Umbilical cord (tissue), 2 donors: ENCODE data around the gene WBP2. TPM values are rescaled to one million over a fixed set of nuclear protein-coding genes. Genes with fewer than 3 reads are reported as not detected.
"Not testable (repeated sequence)": the region's sequence is repeated elsewhere in the genome, so short reads cannot be mapped to it uniquely, and the experiment has no call there.

Experiments
- DNase-seq: peaks from one replicate; pipeline ENCODE4 v3.0.0-alpha.2; 2015; ENCODE audit warnings: low spot score
- total RNA-seq: library from RNA; depleted of rRNA; stranded (reverse); fragments of >200 nt; gene quantifications from one replicate; pipeline ENCODE4 v1.2.3, GENCODE V29; 2014; ENCODE audit warnings: low replicate concordance; ENCODE audit not compliant: insufficient read depth

Gene WBP2
- total RNA-seq, 1 donor from 2014 or later, result 13.7 TPM

DNA sequence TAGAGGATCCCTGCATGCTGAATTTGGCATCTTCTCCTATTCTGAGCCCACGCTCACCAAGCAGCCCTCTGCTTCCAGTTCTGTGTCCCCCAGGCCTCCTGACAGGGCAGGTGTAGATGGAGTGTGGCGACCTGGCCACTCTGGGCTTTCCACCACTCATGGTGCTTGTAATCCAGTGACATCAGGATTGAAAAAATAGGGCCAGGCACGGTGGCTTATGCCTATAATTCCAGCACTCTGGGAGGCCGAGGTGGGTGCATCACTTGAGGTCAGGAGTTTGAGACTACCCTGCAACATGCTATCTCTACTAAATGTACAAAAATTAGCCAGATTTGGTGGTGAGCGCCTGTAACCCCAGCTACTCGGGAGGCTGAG lies 41.1 kb downstream of the WBP2 start:
- DNase-seq, result no peak

- no peak for DNase-seq
Measured at GRCh38 chr17:75813081-75814020, 41.8 kb downstream of the WBP2 start.

GRCh38 chr17:75812096-75813013 lies 42.8 kb downstream of the WBP2 start:
- DNase-seq, result no peak

- no peak for DNase-seq
Measured at GRCh38 chr17:75811174-75811573, 44.0 kb downstream of the WBP2 start.

DNA sequence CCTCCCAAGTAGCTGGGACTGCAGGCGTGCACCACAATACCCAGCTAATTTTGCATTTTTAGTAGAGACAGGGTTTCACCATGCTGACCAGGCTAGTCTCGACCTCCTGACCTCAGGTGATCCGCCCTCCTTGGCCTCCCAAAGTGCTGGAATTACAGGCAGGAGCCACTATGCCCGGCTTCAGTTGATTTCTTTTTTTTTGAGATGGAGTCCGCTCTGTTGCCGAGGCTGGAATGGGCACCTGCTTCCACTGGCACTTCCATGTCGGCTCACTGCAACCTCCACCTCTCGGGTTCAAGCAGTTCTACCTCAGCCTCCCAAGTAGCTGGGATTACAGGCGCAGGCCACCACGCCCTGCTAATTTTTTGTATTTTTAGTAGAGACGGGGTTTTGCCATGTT lies 44.4 kb downstream of the WBP2 start:
- DNase-seq, result not testable (repeated sequence)

DNA sequence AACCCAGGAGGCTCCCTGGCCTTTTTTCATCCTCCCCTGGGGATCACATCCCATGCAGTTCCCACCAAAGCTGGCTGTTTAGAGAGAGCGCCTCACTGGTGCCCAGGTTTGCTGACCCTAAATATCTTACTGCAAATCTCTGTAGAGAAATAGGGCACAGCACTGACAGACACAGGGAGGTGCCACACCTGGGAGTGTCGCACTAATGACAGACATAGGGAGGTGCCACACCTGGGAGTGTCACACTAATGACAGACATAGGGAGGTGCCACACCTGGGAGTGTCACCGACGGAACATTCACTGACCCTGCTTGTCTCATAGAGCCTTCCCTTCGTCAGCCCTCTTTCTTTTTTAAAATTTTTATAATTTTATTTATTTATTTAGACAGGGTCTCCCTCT lies 44.9 kb downstream of the WBP2 start:
- DNase-seq, result no peak

GRCh38 chr17:75809631-75810111 lies 45.5 kb downstream of the WBP2 start:
- no peak for DNase-seq

- no peak for DNase-seq
Measured at GRCh38 chr17:75808905-75809621, 46.1 kb downstream of the WBP2 start.

DNA sequence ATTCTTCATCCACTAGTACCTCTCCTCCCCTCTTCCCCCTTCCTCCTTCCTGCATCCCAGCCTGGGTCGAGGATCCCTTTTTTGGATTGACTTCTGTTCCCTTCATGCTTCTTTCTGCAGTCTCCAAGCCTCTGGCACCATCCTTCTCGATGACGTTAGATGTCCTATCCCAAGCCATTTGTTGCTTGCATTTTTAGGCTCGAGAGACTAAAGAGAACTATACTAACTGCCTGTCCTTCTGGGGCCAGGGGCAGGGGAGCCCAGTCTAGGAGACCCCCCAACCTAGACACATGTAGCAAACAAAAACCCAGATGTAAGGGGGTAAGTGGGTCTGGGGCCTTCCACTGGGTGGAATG lies 46.6 kb downstream of the WBP2 start:
- DNase-seq, result no peak

DNA sequence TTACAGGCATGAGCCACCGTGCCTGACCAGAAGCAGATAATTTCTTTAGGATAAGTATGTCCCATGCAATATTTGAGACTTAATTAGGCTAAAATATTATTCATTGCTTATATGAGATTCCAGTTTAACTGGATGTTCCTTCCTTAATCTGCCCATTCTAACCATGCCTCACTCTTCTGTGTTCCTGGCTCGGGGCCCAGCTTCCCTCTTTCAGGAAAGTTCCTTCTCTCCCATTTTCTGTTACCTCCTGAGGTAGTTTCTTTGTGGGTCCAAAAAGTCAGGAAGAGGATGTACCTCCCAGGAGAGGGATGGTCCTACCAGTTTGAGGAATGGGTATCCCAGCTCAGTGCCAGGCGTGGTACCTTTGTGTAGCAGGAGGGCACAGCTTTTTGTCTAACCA lies 47.3 kb downstream of the WBP2 start:
- DNase-seq, result no peak

DNA sequence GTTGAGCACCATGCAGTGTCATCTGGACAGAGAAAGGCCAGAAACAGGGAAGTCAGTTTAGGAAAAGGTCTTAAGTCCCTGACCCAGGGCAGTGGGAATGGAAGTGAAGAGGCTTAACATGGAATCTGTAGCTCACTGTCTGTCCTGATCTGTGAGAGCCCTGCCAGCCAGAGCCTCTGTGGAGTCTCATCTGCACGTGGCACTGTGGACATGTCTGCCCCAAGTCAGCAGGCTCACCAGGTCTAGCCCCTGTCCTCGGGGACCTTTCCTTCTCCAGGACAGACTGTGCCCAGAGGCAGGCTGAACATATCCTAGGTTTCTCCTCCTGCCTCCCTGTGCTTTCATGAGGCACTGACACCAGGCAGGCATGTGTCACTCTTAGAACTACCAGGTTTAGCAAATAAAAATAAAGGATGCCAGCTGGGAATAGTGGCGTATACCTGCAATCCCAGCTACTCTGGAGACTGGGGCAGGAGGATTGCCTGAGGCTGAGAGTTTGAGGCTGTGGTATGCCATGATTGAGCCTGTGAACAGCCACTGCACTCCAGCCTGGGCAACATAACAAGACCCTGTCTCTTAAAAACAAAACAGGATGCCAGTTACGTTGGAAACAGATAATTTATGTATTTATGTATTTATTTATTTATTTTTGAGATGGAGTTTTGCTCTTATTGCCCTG lies 48.2 kb downstream of the WBP2 start:
- DNase-seq, result no peak

- no peak for DNase-seq
Measured at GRCh38 chr17:75803883-75804282, 51.3 kb downstream of the WBP2 start.

DNA sequence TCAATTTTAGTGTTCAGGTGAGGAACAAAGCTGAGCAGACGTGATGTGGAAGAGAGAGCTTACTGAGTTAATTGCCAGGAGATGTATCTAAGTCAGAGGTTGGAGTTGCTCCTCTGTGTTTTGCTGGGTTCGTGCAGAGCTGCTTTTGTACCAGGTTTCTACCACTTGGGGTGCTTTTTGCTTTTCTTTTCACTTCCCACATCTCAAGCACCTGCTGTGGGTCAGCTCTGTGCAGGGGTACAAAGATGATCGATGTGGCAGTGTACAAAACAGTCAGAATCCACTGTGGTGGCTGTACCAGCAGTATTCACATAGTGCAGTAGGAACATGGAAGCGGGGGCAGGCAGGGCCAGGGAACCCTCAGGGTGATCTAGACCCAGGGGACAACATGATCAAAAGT lies 55.7 kb downstream of the WBP2 start:
- DNase-seq, result no peak

GRCh38 chr17:75795820-75796607 lies 59.1 kb downstream of the WBP2 start:
- no peak for DNase-seq

Other genes with a start within 250 kb of the WBP2 start
- gene SMIM5, start 221.9 kb downstream of the WBP2 start, total RNA-seq, result 8.7 TPM
- 18.3 TPM for gene RECQL5, start 188.2 kb downstream of the WBP2 start, total RNA-seq
- gene SAP30BP, start 188.0 kb downstream of the WBP2 start, total RNA-seq, result 27.4 TPM
- gene ITGB4, start 133.9 kb downstream of the WBP2 start, total RNA-seq, result 28.4 TPM
- 31.5 TPM for gene GALK1, start 90.1 kb downstream of the WBP2 start, total RNA-seq
- gene UNK, start 70.5 kb downstream of the WBP2 start, total RNA-seq, result 7.5 TPM
- 8.9 TPM for gene UNC13D, start 10.9 kb downstream of the WBP2 start, total RNA-seq
- 18.8 TPM for gene TRIM47, start 23.2 kb upstream of the WBP2 start, total RNA-seq
- gene TRIM65, start 41.6 kb upstream of the WBP2 start, total RNA-seq, result 13.0 TPM
- 34.2 TPM for gene MRPL38, start 49.5 kb upstream of the WBP2 start, total RNA-seq
- gene FBF1, start 85.7 kb upstream of the WBP2 start, total RNA-seq, result 6.7 TPM
- 53.0 TPM for gene ACOX1, start 123.8 kb upstream of the WBP2 start, total RNA-seq
- not detected for gene TEN1, start 123.9 kb upstream of the WBP2 start, total RNA-seq
- gene CDK3, start 145.5 kb upstream of the WBP2 start, total RNA-seq, result not detected
- gene EVPL, start 172.0 kb upstream of the WBP2 start, total RNA-seq, result 13.7 TPM
- 18.3 TPM for gene SRP68, start 217.2 kb upstream of the WBP2 start, total RNA-seq
- gene GALR2, start 219.4 kb upstream of the WBP2 start, total RNA-seq, result 6.7 TPM
- 1.7 TPM for gene ZACN, start 223.8 kb upstream of the WBP2 start, total RNA-seq
- gene EXOC7, start 248.5 kb upstream of the WBP2 start, total RNA-seq, result 64.5 TPM